Adrenal gland (tissue), 5 donors: Measurements from ENCODE around the gene CMYA5.

Experiments
- POLR2A ChIP-seq, 2 donors: fragments of 450-650 bp; IDR thresholded peaks; one replicate each; pipeline ENCODE4 v1.6.1; 2017; ENCODE audit warnings: antibody characterized with exemption in 2 of 2, mild to moderate bottlenecking in 2 of 2, moderate library complexity in 1 of 2
- TF ChIP-seq, protein P1 (sequence below), 6 experiments: fragments of 450-650 bp in 4 of 6; fragments of 200-600 bp in 2 of 6; sonication (generic) in 1 of 6; IDR thresholded peaks; 1 replicate in 5 of 6; 2 replicates in 1 of 6; pipeline versions ENCODE4 v1.5.1 to v1.8.0; 2016 to 2021; ENCODE audit warnings: antibody characterized with exemption in 6 of 6, mild to moderate bottlenecking in 2 of 6, moderate library complexity in 1 of 6
- donor health status: DM: no; HTN: no; CAD: no.

DNA sequence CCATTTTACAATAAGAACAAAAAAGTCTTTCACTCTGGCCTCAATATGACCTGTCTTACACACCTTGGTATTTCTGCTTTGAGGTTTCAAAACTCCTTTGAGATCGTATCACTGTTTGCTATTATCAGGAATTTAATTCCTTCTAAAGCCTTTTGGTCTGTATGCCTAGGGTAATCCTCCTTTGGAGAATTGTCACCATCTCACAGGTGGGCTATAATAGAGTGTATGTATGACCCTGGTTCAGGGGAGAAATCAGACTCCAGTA lies 13.7 kb downstream of the CMYA5 start:
- TF ChIP-seq, protein P1, sequence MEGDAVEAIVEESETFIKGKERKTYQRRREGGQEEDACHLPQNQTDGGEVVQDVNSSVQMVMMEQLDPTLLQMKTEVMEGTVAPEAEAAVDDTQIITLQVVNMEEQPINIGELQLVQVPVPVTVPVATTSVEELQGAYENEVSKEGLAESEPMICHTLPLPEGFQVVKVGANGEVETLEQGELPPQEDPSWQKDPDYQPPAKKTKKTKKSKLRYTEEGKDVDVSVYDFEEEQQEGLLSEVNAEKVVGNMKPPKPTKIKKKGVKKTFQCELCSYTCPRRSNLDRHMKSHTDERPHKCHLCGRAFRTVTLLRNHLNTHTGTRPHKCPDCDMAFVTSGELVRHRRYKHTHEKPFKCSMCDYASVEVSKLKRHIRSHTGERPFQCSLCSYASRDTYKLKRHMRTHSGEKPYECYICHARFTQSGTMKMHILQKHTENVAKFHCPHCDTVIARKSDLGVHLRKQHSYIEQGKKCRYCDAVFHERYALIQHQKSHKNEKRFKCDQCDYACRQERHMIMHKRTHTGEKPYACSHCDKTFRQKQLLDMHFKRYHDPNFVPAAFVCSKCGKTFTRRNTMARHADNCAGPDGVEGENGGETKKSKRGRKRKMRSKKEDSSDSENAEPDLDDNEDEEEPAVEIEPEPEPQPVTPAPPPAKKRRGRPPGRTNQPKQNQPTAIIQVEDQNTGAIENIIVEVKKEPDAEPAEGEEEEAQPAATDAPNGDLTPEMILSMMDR (IDR thresholded peaks at IDR 0.05) = no peak
- TF ChIP-seq POLR2A (IDR thresholded peaks at IDR 0.05) = no peak
